Right atrium auricular region (tissue), 2 donors: ENCODE data around the gene TRPV3. TPM values are rescaled to one million over a fixed set of nuclear protein-coding genes. Genes with fewer than 3 reads are reported as not detected.

Experiments used
- DNase-seq: peaks from one replicate; pipeline ENCODE4 v3.0.0-alpha.2; 2019; ENCODE audit warnings: low spot score
- H3K27ac ChIP-seq, 2 donors: fragments of 200-600 bp; sonication (generic); 1 replicate in 1 of 2; 2 replicates in 1 of 2; pipeline ENCODE4 v1.5.1; 2016 to 2019
- H3K27me3 ChIP-seq, 2 donors: fragments of 200-600 bp; sonication (generic); one replicate each; pipeline versions ENCODE4 v1.5.1 to v1.6.0; 2017 to 2019
- H3K36me3 ChIP-seq: fragments of 200-600 bp; sonication (generic); one replicate; pipeline ENCODE4 v1.5.1; 2016
- H3K4me1 ChIP-seq, 2 donors: fragments of 200-600 bp; sonication (generic); one replicate each; pipeline versions ENCODE4 v1.5.1 to v1.6.0; 2017 to 2019
- H3K4me3 ChIP-seq, 2 donors: fragments of 200-600 bp; sonication (generic); 1 replicate in 1 of 2; 2 replicates in 1 of 2; pipeline ENCODE4 v1.5.1; 2017 to 2019; ENCODE audit warnings: mild to moderate bottlenecking in 1 of 2, moderate library complexity in 1 of 2
- H3K9me3 ChIP-seq, 2 donors: fragments of 200-600 bp; sonication (generic); one replicate each; pipeline ENCODE4 v1.5.1; 2019
- total RNA-seq, 2 donors: library from RNA; depleted of rRNA; stranded (reverse); fragments of >200 nt; gene quantifications; one replicate each; pipeline ENCODE4 v1.1.0, GENCODE V29; 2016
- TF ChIP-seq, protein P1 (sequence below), 2 donors: fragments of 200-600 bp; sonication (generic); IDR thresholded peaks; one replicate each; pipeline ENCODE4 v1.5.1; 2019; ENCODE audit warnings: antibody characterized with exemption in 2 of 2

The TRPV3 gene
- total RNA-seq, 2 donors from 2014 or later, result 0.51 to 2.8 TPM

GRCh38 chr17:3542410-3543088, 15.1 kb downstream of the TRPV3 start:
- H3K27me3 ChIP-seq, result no peaks in the 10 kb centered on the region
- no peaks in the 10 kb centered on the region for H3K4me1 ChIP-seq
- TF ChIP-seq, protein P1, sequence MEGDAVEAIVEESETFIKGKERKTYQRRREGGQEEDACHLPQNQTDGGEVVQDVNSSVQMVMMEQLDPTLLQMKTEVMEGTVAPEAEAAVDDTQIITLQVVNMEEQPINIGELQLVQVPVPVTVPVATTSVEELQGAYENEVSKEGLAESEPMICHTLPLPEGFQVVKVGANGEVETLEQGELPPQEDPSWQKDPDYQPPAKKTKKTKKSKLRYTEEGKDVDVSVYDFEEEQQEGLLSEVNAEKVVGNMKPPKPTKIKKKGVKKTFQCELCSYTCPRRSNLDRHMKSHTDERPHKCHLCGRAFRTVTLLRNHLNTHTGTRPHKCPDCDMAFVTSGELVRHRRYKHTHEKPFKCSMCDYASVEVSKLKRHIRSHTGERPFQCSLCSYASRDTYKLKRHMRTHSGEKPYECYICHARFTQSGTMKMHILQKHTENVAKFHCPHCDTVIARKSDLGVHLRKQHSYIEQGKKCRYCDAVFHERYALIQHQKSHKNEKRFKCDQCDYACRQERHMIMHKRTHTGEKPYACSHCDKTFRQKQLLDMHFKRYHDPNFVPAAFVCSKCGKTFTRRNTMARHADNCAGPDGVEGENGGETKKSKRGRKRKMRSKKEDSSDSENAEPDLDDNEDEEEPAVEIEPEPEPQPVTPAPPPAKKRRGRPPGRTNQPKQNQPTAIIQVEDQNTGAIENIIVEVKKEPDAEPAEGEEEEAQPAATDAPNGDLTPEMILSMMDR (IDR thresholded peaks at IDR 0.05), result no peak
- no peak overlapping the region for H3K27ac ChIP-seq
- H3K36me3 ChIP-seq, result no peaks in the 10 kb centered on the region
- no peak for DNase-seq
- H3K4me3 ChIP-seq, result no peak overlapping the region
- no peaks in the 10 kb centered on the region for H3K9me3 ChIP-seq

GRCh38 chr17:3539881-3540540, 17.6 kb downstream of the TRPV3 start:
- no peak for DNase-seq
- H3K36me3 ChIP-seq, result no peaks in the 10 kb centered on the region
- no peaks in the 10 kb centered on the region for H3K27me3 ChIP-seq
- TF ChIP-seq, protein P1 (IDR thresholded peaks at IDR 0.05), result no peak
- no peak overlapping the region for H3K27ac ChIP-seq
- H3K4me1 ChIP-seq, result no peaks in the 10 kb centered on the region
- no peaks in the 10 kb centered on the region for H3K9me3 ChIP-seq
- no peak overlapping the region for H3K4me3 ChIP-seq

DNA sequence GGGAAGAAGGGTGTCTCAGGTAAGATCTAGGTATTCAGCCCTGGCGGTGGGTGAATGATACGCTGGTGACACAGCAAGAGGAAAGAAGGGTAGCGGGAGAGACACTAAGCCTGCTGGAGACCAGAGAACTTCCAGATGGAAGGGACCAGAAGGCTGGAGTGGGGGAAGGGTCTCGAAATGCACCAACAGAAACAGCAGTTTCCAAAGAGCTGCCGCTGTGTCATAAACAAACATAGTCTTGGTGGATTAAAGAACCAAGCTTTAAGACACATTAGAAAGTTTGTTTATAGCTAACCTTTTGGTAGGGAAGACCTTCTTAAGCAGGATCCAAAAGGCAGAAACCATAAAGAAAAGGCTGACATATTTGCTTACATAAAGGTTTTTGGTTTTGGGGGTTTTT, 20.9 kb downstream of the TRPV3 start:
- no peak for DNase-seq
- no peaks in the 10 kb centered on the region for H3K9me3 ChIP-seq
- no peaks in the 10 kb centered on the region for H3K4me1 ChIP-seq
- TF ChIP-seq, protein P1 (IDR thresholded peaks at IDR 0.05), result no peak
- no peaks in the 10 kb centered on the region for H3K36me3 ChIP-seq
- no peak overlapping the region for H3K27ac ChIP-seq
- H3K27me3 ChIP-seq, result no peaks in the 10 kb centered on the region
- H3K4me3 ChIP-seq, result no peak overlapping the region

GRCh38 chr17:3535253-3535995, 22.2 kb downstream of the TRPV3 start:
- no peaks in the 10 kb centered on the region for H3K9me3 ChIP-seq
- peak overlapping the region; percentile 54 to 64 for H3K27ac ChIP-seq
- H3K4me1 ChIP-seq, result peaks cover 0 to 8% of the 10 kb centered on the region in 2 donors
- H3K36me3 ChIP-seq, result no peaks in the 10 kb centered on the region
- no peak for DNase-seq
- H3K27me3 ChIP-seq, result no peaks in the 10 kb centered on the region
- TF ChIP-seq, protein P1 (IDR thresholded peaks at IDR 0.05), result peak; percentile 75 to 88
- H3K4me3 ChIP-seq, result peak overlapping the region; percentile 24 to 51

DNA sequence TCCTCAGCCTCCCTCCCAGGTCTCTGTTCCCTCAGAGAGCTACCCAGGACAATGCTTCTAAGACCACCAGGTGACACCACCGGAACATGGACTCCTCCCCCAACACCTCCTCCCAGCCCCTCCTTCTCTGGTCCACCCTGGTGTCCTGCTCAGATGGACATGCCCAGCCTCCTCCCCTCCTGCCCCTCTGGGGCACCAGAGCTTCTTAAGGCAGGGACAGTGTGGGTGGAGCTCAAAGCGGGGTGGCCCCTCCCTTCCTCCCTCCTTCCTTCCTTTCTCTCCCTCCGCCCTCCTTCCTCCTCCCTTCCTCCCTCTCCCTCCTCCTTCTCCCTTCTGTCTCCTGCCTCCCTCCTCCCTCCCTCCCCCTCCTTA, 22.7 kb downstream of the TRPV3 start:
- Histone ChIP-seq H3K4me1 (peaks cover 0 to 14% of the 10 kb centered on the region in 2 donors), H3K27ac (no peak overlapping the region), H3K27me3 (no peaks in the 10 kb centered on the region), H3K4me3 (no peak overlapping the region), H3K9me3 (no peaks in the 10 kb centered on the region), H3K36me3 (no peaks in the 10 kb centered on the region)
- no peak for DNase-seq
- TF ChIP-seq, protein P1 (IDR thresholded peaks at IDR 0.05), result no peak
